ENCODE measurements around the gene PADI1. TPM values are rescaled to one million over a fixed set of nuclear protein-coding genes. Genes with fewer than 3 reads are reported as not detected.

PADI1 gene
- total RNA-seq, 2 donors from 2014 or later: 1.2 TPM; not detected in 1

- no peak for ATAC-seq (ENCODE audit: insufficient number of reproducible peaks, low FRiP score, low read depth)
- Histone ChIP-seq H3K4me3 (no peak overlapping the region), H3K9me3 (no peaks in the 10 kb centered on the region), H3K4me1 (ENCODE audit: control insufficient read depth in 1 of 2, low read depth in 2 of 2) (no peaks in the 10 kb centered on the region), H3K27ac (no peak overlapping the region), H3K36me3 (no peaks in the 10 kb centered on the region), H3K27me3 (replicated peaks; ENCODE audit: insufficient read depth) (no peaks in the 10 kb centered on the region)
- TF ChIP-seq CTCF (IDR thresholded peaks at IDR 0.05): no peak
- no peak for DNase-seq (ENCODE audit: low spot score)
These were observed 45.7 kb downstream of the PADI1 start for GRCh38 chr1:17250601-17251000.

DNA sequence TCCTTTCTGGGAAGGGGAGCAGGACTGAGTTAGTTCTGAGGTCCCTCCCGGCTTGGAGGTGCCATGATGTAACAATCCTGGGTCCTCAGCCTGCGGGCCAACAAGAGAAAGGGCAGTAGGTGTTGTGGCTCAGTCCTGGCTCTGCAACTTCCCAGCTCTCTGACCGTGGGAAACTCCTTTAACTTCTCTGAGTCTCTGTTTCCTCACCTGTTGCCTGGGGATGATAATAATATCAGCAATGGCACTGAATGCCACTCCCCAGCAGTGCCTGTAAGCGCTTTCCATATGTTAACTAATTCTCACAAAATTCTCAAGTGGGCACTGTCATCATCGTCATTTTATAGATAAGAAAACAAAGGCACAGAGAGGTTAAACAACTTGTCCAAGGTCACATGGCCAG, 46.3 kb downstream of the PADI1 start:
- Histone ChIP-seq H3K36me3 (no peaks in the 10 kb centered on the region), H3K27ac (no peak overlapping the region), H3K27me3 (replicated peaks; ENCODE audit: insufficient read depth) (no peaks in the 10 kb centered on the region), H3K4me1 (ENCODE audit: control insufficient read depth in 1 of 2, low read depth in 2 of 2) (no peaks in the 10 kb centered on the region), H3K4me3 (no peak overlapping the region), H3K9me3 (no peaks in the 10 kb centered on the region)
- DNase-seq (ENCODE audit: low spot score): no peak
- no peak for TF ChIP-seq CTCF (IDR thresholded peaks at IDR 0.05)
- no peak for ATAC-seq (ENCODE audit: insufficient number of reproducible peaks, low FRiP score, low read depth)

GRCh38 chr1:17251701-17252376, 46.9 kb downstream of the PADI1 start:
- DNase-seq (ENCODE audit: low spot score) (no peak), ATAC-seq (ENCODE audit: insufficient number of reproducible peaks, low FRiP score, low read depth) (no peak)
- H3K27ac ChIP-seq: no peak overlapping the region
- H3K4me1 ChIP-seq (ENCODE audit: control insufficient read depth in 1 of 2, low read depth in 2 of 2): no peaks in the 10 kb centered on the region
- H3K36me3 ChIP-seq: no peaks in the 10 kb centered on the region
- H3K27me3 ChIP-seq (replicated peaks; ENCODE audit: insufficient read depth): no peaks in the 10 kb centered on the region
- no peak for TF ChIP-seq CTCF (IDR thresholded peaks at IDR 0.05)
- no peaks in the 10 kb centered on the region for H3K9me3 ChIP-seq
- no peak overlapping the region for H3K4me3 ChIP-seq

DNA sequence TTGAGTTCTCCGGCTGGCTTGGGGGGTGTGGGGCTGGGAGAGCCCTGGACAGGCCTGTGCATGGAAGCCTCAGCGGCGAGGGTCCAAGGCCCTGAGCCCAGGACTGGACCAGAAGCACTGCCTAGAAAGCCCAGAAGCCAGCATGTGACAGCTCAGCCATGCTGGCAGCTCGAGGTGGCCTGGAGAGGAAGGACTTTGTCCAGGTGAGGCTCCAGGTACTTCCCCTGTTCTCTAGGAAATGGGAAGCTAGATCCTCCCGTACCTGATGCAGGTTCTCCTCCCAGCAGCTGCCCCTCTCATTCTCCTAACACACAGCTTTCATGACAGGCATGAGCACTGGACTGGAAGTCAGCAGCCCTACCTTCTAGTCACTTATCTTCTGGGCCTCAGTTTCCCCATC, 50.4 kb downstream of the PADI1 start:
- H3K4me3 ChIP-seq: no peak overlapping the region
- H3K9me3 ChIP-seq: no peaks in the 10 kb centered on the region
- H3K4me1 ChIP-seq (ENCODE audit: control insufficient read depth in 1 of 2, low read depth in 2 of 2): no peaks in the 10 kb centered on the region
- H3K27ac ChIP-seq: no peak overlapping the region
- no peaks in the 10 kb centered on the region for H3K36me3 ChIP-seq
- no peak for TF ChIP-seq CTCF (IDR thresholded peaks at IDR 0.05)
- H3K27me3 ChIP-seq (replicated peaks; ENCODE audit: insufficient read depth): no peaks in the 10 kb centered on the region
- no peak for DNase-seq (ENCODE audit: low spot score)
- no peak for ATAC-seq (ENCODE audit: insufficient number of reproducible peaks, low FRiP score, low read depth)

DNA sequence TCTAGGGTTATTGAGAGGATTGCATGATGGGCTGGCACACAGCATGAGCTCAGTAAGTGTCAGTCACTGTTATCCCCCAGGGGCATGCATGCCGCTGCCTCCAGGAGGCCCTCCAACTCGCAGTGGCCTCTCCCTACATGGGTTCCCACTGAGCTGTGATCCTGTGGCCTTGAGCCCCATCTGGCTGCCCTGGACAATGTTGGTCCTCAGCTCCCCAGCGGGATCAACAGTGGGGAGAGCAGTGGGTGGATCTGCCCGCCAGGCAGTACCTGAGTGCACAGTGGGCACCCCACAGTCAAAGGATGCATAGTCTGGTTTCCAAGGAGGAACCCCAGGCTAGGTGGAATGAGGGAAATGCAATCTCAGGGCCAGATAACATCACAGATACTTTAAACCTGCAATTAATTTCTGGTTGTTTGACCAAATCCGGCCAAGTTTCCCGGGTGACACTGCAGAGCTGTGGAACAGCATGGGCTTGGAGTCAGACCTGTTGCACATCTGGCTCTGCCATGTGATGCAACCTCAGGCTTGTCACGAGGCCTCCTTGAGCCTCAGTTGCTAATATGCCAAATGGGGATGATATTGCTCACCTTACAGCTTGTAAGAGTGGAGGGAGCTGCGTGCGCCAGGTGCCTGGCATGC, 53.3 kb downstream of the PADI1 start:
- H3K27ac ChIP-seq: no peak overlapping the region
- H3K4me3 ChIP-seq: no peak overlapping the region
- no peaks in the 10 kb centered on the region for H3K9me3 ChIP-seq
- TF ChIP-seq CTCF (IDR thresholded peaks at IDR 0.05): no peak
- ATAC-seq (ENCODE audit: insufficient number of reproducible peaks, low FRiP score, low read depth) (no peak), DNase-seq (ENCODE audit: low spot score) (no peak)
- no peaks in the 10 kb centered on the region for H3K27me3 ChIP-seq (replicated peaks; ENCODE audit: insufficient read depth)
- H3K4me1 ChIP-seq (ENCODE audit: control insufficient read depth in 1 of 2, low read depth in 2 of 2): no peaks in the 10 kb centered on the region
- no peaks in the 10 kb centered on the region for H3K36me3 ChIP-seq
